B cell (primary cell): ENCODE results near the gene CD68. TPM values are rescaled to one million over a fixed set of nuclear protein-coding genes. Genes with fewer than 3 reads are reported as not detected.
A peak's percentile ranks its signal among the peaks of the same experiment; 100 is the strongest.

ENCODE experiments used
- ATAC-seq: fragments of 200-7000 bp; cut with Tn5 transposase; one replicate; pipeline ENCODE4 v1.10.0; 2021; ENCODE audit warnings: low read depth, mild to moderate bottlenecking, moderate number of reproducible peaks, moderate library complexity
- CTCF ChIA-PET: fragments of 350-600 bp; sonication (Branson Sonifier 250); formaldehyde crosslinking; loops from one replicate; lab custom pipeline; 2021; ENCODE audit warnings: antibody characterized with exemption, inconsistent platforms; lab: Charles Lee
- POLR2A ChIA-PET: fragments of 350-600 bp; sonication (Branson Sonifier 250); formaldehyde crosslinking; loops from one replicate; lab custom pipeline; 2021; ENCODE audit warnings: antibody characterized with exemption; lab: Charles Lee
- DNase-seq: peaks from one replicate; pipeline ENCODE4 v3.0.0; 2013
- H2AFZ ChIP-seq: 2 replicates; pipeline ENCODE4 v1.6.1; 2012; ENCODE audit warnings: mild to moderate bottlenecking, low read depth, low read length; ENCODE audit not compliant: insufficient read depth, poor library complexity, severe bottlenecking
- H3K27ac ChIP-seq, 2 donors: 1 replicate in 1 of 2; 2 replicates in 1 of 2; pipeline ENCODE4 v1.5.1; 2012 to 2013; ENCODE audit warnings: low read length in 2 of 2, mild to moderate bottlenecking in 2 of 2, moderate library complexity in 1 of 2
- H3K27me3 ChIP-seq, 4 experiments: fragments of 200-600 bp in 1 of 4; sonication (generic) in 1 of 4; replicated peaks in 1 of 4; 1 replicate in 2 of 4; 2 replicates in 2 of 4; pipeline versions ENCODE4 v1.6.1 to v1.7.0; 2013 to 2016; ENCODE audit warnings: low read length in 3 of 4, mild to moderate bottlenecking in 2 of 4, mixed read lengths in 1 of 4, moderate library complexity in 1 of 4; ENCODE audit not compliant: insufficient read depth in 4 of 4, control insufficient read depth in 3 of 4; ENCODE audit errors: control extremely low read depth in 1 of 4
- H3K36me3 ChIP-seq, 2 experiments: replicated peaks in 1 of 2; 1 replicate in 1 of 2; 2 replicates in 1 of 2; pipeline versions ENCODE4 v1.6.1 to v1.7.1; 2013; ENCODE audit warnings: low read length in 1 of 2; ENCODE audit not compliant: insufficient read depth in 2 of 2, control insufficient read depth in 1 of 2; ENCODE audit errors: control extremely low read depth in 1 of 2, extremely low read depth in 1 of 2
- H3K4me1 ChIP-seq, 2 donors: fragments of 200-600 bp in 1 of 2; sonication (generic) in 1 of 2; 1 replicate in 1 of 2; 2 replicates in 1 of 2; pipeline versions ENCODE4 v1.5.1 to v1.6.1; 2013 to 2017; ENCODE audit warnings: low read length in 2 of 2; ENCODE audit not compliant: control insufficient read depth in 2 of 2, insufficient read depth in 2 of 2
- H3K4me2 ChIP-seq: replicated peaks from 2 replicates; pipeline ENCODE3; 2012; ENCODE audit warnings: mild to moderate bottlenecking, low read depth, low read length; ENCODE audit not compliant: poor library complexity, severe bottlenecking
- H3K4me3 ChIP-seq, 5 experiments: fragments of 200-600 bp in 1 of 5; sonication (generic) in 1 of 5; 1 replicate in 3 of 5; 2 replicates in 2 of 5; pipeline versions ENCODE4 v1.5.1 to v1.7.0; 2011 to 2016; ENCODE audit warnings: low read length in 4 of 5, mild to moderate bottlenecking in 4 of 5, low read depth in 2 of 5, control low read depth in 1 of 5, moderate library complexity in 1 of 5; ENCODE audit not compliant: insufficient read depth in 1 of 5; ENCODE audit errors: control extremely low read depth in 1 of 5, extremely low read depth in 1 of 5
- H3K79me2 ChIP-seq: fragments of 200-600 bp; sonication (generic); one replicate; pipeline ENCODE4 v1.6.0; 2016; ENCODE audit warnings: low read length; ENCODE audit not compliant: control insufficient read depth, insufficient read depth
- H3K9ac ChIP-seq: fragments of 200-600 bp; sonication (generic); 2 replicates; pipeline ENCODE4 v1.6.1; 2017; ENCODE audit warnings: mild to moderate bottlenecking, low read length, moderate library complexity
- H3K9me3 ChIP-seq, 3 donors: one replicate each; pipeline versions ENCODE4 v1.6.1 to v1.7.1; 2013; ENCODE audit warnings: low read length in 2 of 3; ENCODE audit not compliant: control insufficient read depth in 2 of 3, insufficient read depth in 1 of 3; ENCODE audit errors: control extremely low read depth in 1 of 3
- H4K20me1 ChIP-seq: 2 replicates; pipeline ENCODE4 v1.6.0; 2012; ENCODE audit warnings: mild to moderate bottlenecking, low read length; ENCODE audit not compliant: insufficient read depth, control insufficient read depth, poor library complexity, severe bottlenecking
- H3K27ac Mint-ChIP-seq: one replicate; pipeline ENCODE4 v1.8.0; 2021; ENCODE audit warnings: mixed read lengths
- H3K27me3 Mint-ChIP-seq: one replicate; pipeline ENCODE4 v1.8.0; 2021; ENCODE audit warnings: mixed read lengths
- H3K4me1 Mint-ChIP-seq: one replicate; pipeline ENCODE4 v1.8.0; 2021; ENCODE audit warnings: mixed read lengths
- H3K4me3 Mint-ChIP-seq: one replicate; pipeline ENCODE4 v1.8.0; 2021; ENCODE audit warnings: mixed read lengths
- H3K9me3 Mint-ChIP-seq: one replicate; pipeline ENCODE4 v1.8.0; 2022; ENCODE audit warnings: mixed read lengths; ENCODE audit not compliant: insufficient read depth
- CTCF ChIP-seq: fragments of 200-600 bp; IDR thresholded peaks from one replicate; pipeline ENCODE4 v1.8.0; 2022; ENCODE audit warnings: antibody characterized with exemption, mild to moderate bottlenecking
- EZH2 ChIP-seq: IDR thresholded peaks from 2 replicates; pipeline ENCODE4 v1.6.1; 2012; ENCODE audit warnings: borderline replicate concordance, low read depth, mild to moderate bottlenecking, moderate library complexity, low read length; ENCODE audit not compliant: insufficient read depth, poor library complexity, severe bottlenecking
- WGBS: methylation state at CpG from one replicate; pipeline ENCODE4 v1.1.5; 2013; ENCODE audit warnings: missing lambda C conversion rate; ENCODE audit not compliant: insufficient coverage; 5-methylcytosine and 5-hydroxymethylcytosine counted together
- intact Hi-C: fragments of 100-400 bp; cut with micrococcal nuclease; formaldehyde crosslinking; loops from one replicate; pipeline ENCODE4 v1.10.0; 2022
- polyA plus RNA-seq: library from polyadenylated mRNA; depleted of rRNA; stranded (reverse); fragments of >200 nt; gene quantifications from 2 replicates; pipeline ENCODE4 v1.2.3, GENCODE V29; 2012
- total RNA-seq, 2 donors: library from RNA; stranded (reverse); fragments of 120-200 nt in 1 of 2; gene quantifications; 1 replicate in 1 of 2; 2 replicates in 1 of 2; pipeline versions ENCODE4 v1.2.3 to v1.2.4, GENCODE V29; 2013 to 2022

The CD68 gene
- total and polyA plus RNA-seq, 2 donors (not counting 1 experiment from before 2014, with no cell fraction given): 3.9 to 12.9 TPM

GRCh38 chr17:7592422-7593021 lies 13.1 kb downstream of the CD68 start:
- no peak for ATAC-seq
- H3K4me3 ChIP-seq: no peak overlapping the region
- CTCF ChIA-PET: interaction anchor here (1.0 to 1.5 kb wide), 4 partner anchors 9 to 156 kb away, joined by 3 to 7 read pairs (median 4); partner anchors contain the start of gene MPDU1
- Mint-ChIP-seq H3K4me1 (peaks cover 2% of the 10 kb centered on the region), H3K9me3 (no peaks in the 10 kb centered on the region), H3K27ac (no peak overlapping the region), H3K27me3 (no peaks in the 10 kb centered on the region), H3K4me3 (no peak overlapping the region)
- TF ChIP-seq CTCF (no peak), EZH2 (no peak)
- peaks cover 0 to 7% of the 10 kb centered on the region in 2 donors for H3K4me1 ChIP-seq
- over 99% methylated on average over 11 of the region's 23 CpGs for WGBS
- no peak for DNase-seq
- intact Hi-C loops: no loop called here
- POLR2A ChIA-PET: no interaction called here
- H3K9me3 ChIP-seq: no peaks in the 10 kb centered on the region
- H3K36me3 ChIP-seq: peaks cover 0 to 66% of the 10 kb centered on the region in 2 experiments
- no peak overlapping the region for H3K4me2 ChIP-seq
- no peak overlapping the region for H2AFZ ChIP-seq
- H4K20me1 ChIP-seq: no peaks in the 10 kb centered on the region
- no peak overlapping the region for H3K9ac ChIP-seq
- no peaks in the 10 kb centered on the region for H3K27me3 ChIP-seq
- no peaks in the 10 kb centered on the region for H3K79me2 ChIP-seq
- no peak overlapping the region for H3K27ac ChIP-seq

DNA sequence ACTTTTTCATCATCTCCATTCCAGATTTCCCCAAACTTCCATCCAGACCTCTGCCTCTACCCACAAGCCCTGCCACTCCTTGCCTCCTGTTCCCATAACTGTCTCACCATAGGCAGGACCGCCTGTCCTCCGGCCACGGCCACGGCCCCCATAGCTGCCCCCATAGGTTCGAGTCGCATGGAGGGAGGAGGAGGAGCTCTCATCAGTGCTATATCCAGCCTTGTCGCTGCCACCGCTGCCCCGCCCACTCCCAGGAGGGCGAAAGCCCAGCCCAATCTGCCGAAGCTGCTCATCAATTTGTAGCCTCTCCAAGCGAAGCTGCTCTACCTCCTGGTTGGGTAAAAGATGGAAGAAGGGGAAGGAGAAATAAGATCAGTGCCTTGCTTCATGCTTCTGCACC lies 13.9 kb downstream of the CD68 start:
- H3K27ac Mint-ChIP-seq: peak overlapping the region; percentile 67
- no peak overlapping the region for H3K4me3 ChIP-seq

More for the DNA sequence above, 13.9 kb downstream of the CD68 start:
- H3K9me3 Mint-ChIP-seq: no peaks in the 10 kb centered on the region
- no peak overlapping the region for H3K4me2 ChIP-seq
- H3K4me1 Mint-ChIP-seq: peaks cover 2% of the 10 kb centered on the region
- no peak overlapping the region for H2AFZ ChIP-seq
- ChIA-PET POLR2A (no interaction called here), CTCF (interaction anchor here (1.0 to 1.3 kb wide), 3 partner anchors 74 to 156 kb away, joined by 3 to 4 read pairs (median 4); no protein-coding TSS in a partner anchor)
- H4K20me1 ChIP-seq: no peaks in the 10 kb centered on the region
- WGBS: 97% methylated on average over 5 of the region's 12 CpGs
- H3K4me1 ChIP-seq: peaks cover 0 to 7% of the 10 kb centered on the region in 2 donors
- H3K9me3 ChIP-seq: no peaks in the 10 kb centered on the region
- peaks cover 0 to 62% of the 10 kb centered on the region in 2 experiments for H3K36me3 ChIP-seq
- DNase-seq: no peak
- TF ChIP-seq EZH2 (no peak), CTCF (no peak)
- no peaks in the 10 kb centered on the region for H3K79me2 ChIP-seq
- intact Hi-C loops: no loop called here
- no peak for ATAC-seq
- H3K27me3 ChIP-seq: no peaks in the 10 kb centered on the region
- H3K4me3 Mint-ChIP-seq: no peak overlapping the region
- no peak overlapping the region for H3K27ac ChIP-seq
- H3K27me3 Mint-ChIP-seq: no peaks in the 10 kb centered on the region
- H3K9ac ChIP-seq: no peak overlapping the region
